ENCODE measurements around the gene OOEP. TPM values are rescaled to one million over a fixed set of nuclear protein-coding genes. Genes with fewer than 3 reads are reported as not detected.

OOEP gene
- total RNA-seq, 2 donors from 2014 or later: 0.48 TPM; not detected in 1

GRCh38 chr6:73372516-73372915 is 2.8 kb upstream of the OOEP start:
- DNase-seq (ENCODE audit: low spot score in 2 of 2) (no peak), ATAC-seq (no peak)
- H3K27ac Mint-ChIP-seq: no peak overlapping the region
- H3K36me3 Mint-ChIP-seq: no peaks in the 10 kb centered on the region
- H3K9me3 Mint-ChIP-seq: peaks cover 0 to 13% of the 10 kb centered on the region in 2 donors

- ATAC-seq: no peak
- Mint-ChIP-seq H3K27ac (no peak overlapping the region), H3K36me3 (no peaks in the 10 kb centered on the region), H3K9me3 (peaks cover 0 to 13% of the 10 kb centered on the region in 2 donors)
- DNase-seq (ENCODE audit: low spot score in 2 of 2): no peak
Measured at GRCh38 chr6:73371984-73372383, 2.3 kb upstream of the OOEP start.

GRCh38 chr6:73369157-73369556 is 540 bp downstream of the OOEP start:
- Mint-ChIP-seq H3K9me3 (peaks cover 0 to 13% of the 10 kb centered on the region in 2 donors), H3K36me3 (no peaks in the 10 kb centered on the region)

GRCh38 chr6:73368675-73369074 is 1.0 kb downstream of the OOEP start:
- ATAC-seq: no peak
- Mint-ChIP-seq H3K9me3 (peaks cover 0 to 13% of the 10 kb centered on the region in 2 donors), H3K27ac (no peak overlapping the region), H3K36me3 (no peaks in the 10 kb centered on the region)
- no peak for DNase-seq (ENCODE audit: low spot score in 2 of 2)

More at GRCh38 chr6:73369157-73369556, 540 bp downstream of the OOEP start:
- ATAC-seq: no peak
- no peak overlapping the region for H3K27ac Mint-ChIP-seq
- DNase-seq (ENCODE audit: low spot score in 2 of 2): no peak

GRCh38 chr6:73367761-73368355 is 1.8 kb downstream of the OOEP start:
- Mint-ChIP-seq H3K27ac (no peak overlapping the region), H3K36me3 (no peaks in the 10 kb centered on the region), H3K9me3 (peaks cover 0 to 10% of the 10 kb centered on the region in 2 donors)
- no peak for ATAC-seq
- no peak for DNase-seq (ENCODE audit: low spot score in 2 of 2)

GRCh38 chr6:73364549-73364948 is 5.1 kb downstream of the OOEP start:
- Mint-ChIP-seq H3K27ac (no peak overlapping the region), H3K36me3 (no peaks in the 10 kb centered on the region), H3K9me3 (no peaks in the 10 kb centered on the region)
- no peak for ATAC-seq
- DNase-seq (ENCODE audit: low spot score in 2 of 2): no peak

GRCh38 chr6:73364121-73364520 is 5.6 kb downstream of the OOEP start:
- H3K36me3 Mint-ChIP-seq: no peaks in the 10 kb centered on the region
- no peaks in the 10 kb centered on the region for H3K9me3 Mint-ChIP-seq
- no peak overlapping the region for H3K27ac Mint-ChIP-seq
- ATAC-seq (no peak), DNase-seq (ENCODE audit: low spot score in 2 of 2) (no peak)

GRCh38 chr6:73363537-73363875 is 6.2 kb downstream of the OOEP start:
- DNase-seq (ENCODE audit: low spot score in 2 of 2) (no peak), ATAC-seq (no peak)
- Mint-ChIP-seq H3K9me3 (no peaks in the 10 kb centered on the region), H3K27ac (no peak overlapping the region), H3K36me3 (no peaks in the 10 kb centered on the region)

GRCh38 chr6:73362869-73363536 is 6.7 kb downstream of the OOEP start:
- no peak for ATAC-seq
- no peak overlapping the region for H3K27ac Mint-ChIP-seq
- no peaks in the 10 kb centered on the region for H3K9me3 Mint-ChIP-seq
- no peak for DNase-seq (ENCODE audit: low spot score in 2 of 2)
- no peaks in the 10 kb centered on the region for H3K36me3 Mint-ChIP-seq

GRCh38 chr6:73362358-73362757 is 7.3 kb downstream of the OOEP start, which contains the start of gene KHDC3L:
KHDC3L (plus strand) TSS chr6:73362658; CDS start chr6:73362730, 72 bp downstream.
- H3K36me3 Mint-ChIP-seq: no peaks in the 10 kb centered on the region
- no peaks in the 10 kb centered on the region for H3K9me3 Mint-ChIP-seq
- ATAC-seq: no peak
- no peak for DNase-seq (ENCODE audit: low spot score in 2 of 2)
- H3K27ac Mint-ChIP-seq: no peak within 1 kb of the TSS

- Mint-ChIP-seq H3K9me3 (no peaks in the 10 kb centered on the region), H3K36me3 (no peaks in the 10 kb centered on the region), H3K27ac (no peak within 1 kb of the TSS)
- ATAC-seq (no peak), DNase-seq (ENCODE audit: low spot score in 2 of 2) (no peak)
Measured at GRCh38 chr6:73353636-73354593, 15.8 kb downstream of the OOEP start, which contains the start of gene DPPA5. DPPA5 (minus strand) TSS chr6:73354276; CDS start chr6:73354225, 51 bp downstream.

- Mint-ChIP-seq H3K36me3 (no peaks in the 10 kb centered on the region), H3K27ac (no peak overlapping the region), H3K9me3 (no peaks in the 10 kb centered on the region)
- ATAC-seq (no peak), DNase-seq (ENCODE audit: low spot score in 2 of 2) (no peak)
Measured at GRCh38 chr6:73349311-73349710, 20.4 kb downstream of the OOEP start.

- ATAC-seq (no peak), DNase-seq (ENCODE audit: low spot score in 2 of 2) (no peak)
- Mint-ChIP-seq H3K9me3 (no peaks in the 10 kb centered on the region), H3K36me3 (no peaks in the 10 kb centered on the region), H3K27ac (no peak overlapping the region)
Measured at GRCh38 chr6:73348550-73349204, 21.0 kb downstream of the OOEP start.

- Mint-ChIP-seq H3K36me3 (no peaks in the 10 kb centered on the region), H3K27ac (no peak overlapping the region), H3K9me3 (no peaks in the 10 kb centered on the region)
- no peak for DNase-seq (ENCODE audit: low spot score in 2 of 2)
- no peak for ATAC-seq
Measured at GRCh38 chr6:73343164-73343563, 26.5 kb downstream of the OOEP start.

GRCh38 chr6:73342174-73342573 is 27.5 kb downstream of the OOEP start:
- ATAC-seq (no peak), DNase-seq (ENCODE audit: low spot score in 2 of 2) (no peak)
- no peaks in the 10 kb centered on the region for H3K36me3 Mint-ChIP-seq
- H3K9me3 Mint-ChIP-seq: no peaks in the 10 kb centered on the region
- no peak overlapping the region for H3K27ac Mint-ChIP-seq

- DNase-seq (ENCODE audit: low spot score in 2 of 2) (no peak), ATAC-seq (no peak)
- H3K9me3 Mint-ChIP-seq: no peaks in the 10 kb centered on the region
- H3K27ac Mint-ChIP-seq: no peak overlapping the region
- no peaks in the 10 kb centered on the region for H3K36me3 Mint-ChIP-seq
Measured at GRCh38 chr6:73341335-73341734, 28.4 kb downstream of the OOEP start.

- no peak for DNase-seq (ENCODE audit: low spot score in 2 of 2)
- H3K36me3 Mint-ChIP-seq: no peaks in the 10 kb centered on the region
- ATAC-seq: no peak
- no peaks in the 10 kb centered on the region for H3K9me3 Mint-ChIP-seq
- H3K27ac Mint-ChIP-seq: no peak overlapping the region
Measured at GRCh38 chr6:73340048-73340447, 29.6 kb downstream of the OOEP start.

Data from activated naive CD4-positive, alpha-beta T cell treated with anti-CD3 and anti-CD28 coated beads, Interleukin-2, amount 50 U/mL, for 72 hours (primary cell).